GM13977 (cell line): Measurements from ENCODE around the gene RELN.

Source experiments
- DNase-seq: peaks from one replicate; pipeline ENCODE4 v3.0.0; 2012; ENCODE audit warnings: low spot score
- CTCF ChIP-seq: IDR thresholded peaks from 2 replicates; pipeline ENCODE4 v1.5.1; 2012; ENCODE audit warnings: mild to moderate bottlenecking, control low read depth; ENCODE audit not compliant: insufficient read depth; ENCODE audit errors: extremely low read depth, missing control alignments
- in situ Hi-C: fragments of 300-500 bp; cut with MboI; formaldehyde crosslinking; loops from one replicate; pipeline ENCODE4 v1.12.0; 2022; ENCODE audit warnings: low sequenced_read_pairs, low pct_unique_long_range_greater_than_20kb, mixed read lengths, inconsistent platforms; ENCODE audit not compliant: unreplicated experiment

The RELN gene

GRCh38 chr7:103955985-103956384, 33.5 kb downstream of the RELN start:
- DNase-seq = no peak
- in situ Hi-C loops = no loop called here
- no peak for TF ChIP-seq CTCF

- no peak for DNase-seq
- in situ Hi-C loops = no loop called here
- no peak for TF ChIP-seq CTCF
Measured at GRCh38 chr7:103952408-103952807, 37.0 kb downstream of the RELN start.

- in situ Hi-C loops = no loop called here
- TF ChIP-seq CTCF = no peak
- no peak for DNase-seq
Measured at GRCh38 chr7:103951311-103951710, 38.1 kb downstream of the RELN start.

GRCh38 chr7:103949374-103949773, 40.1 kb downstream of the RELN start:
- in situ Hi-C loops = no loop called here
- no peak for TF ChIP-seq CTCF
- no peak for DNase-seq

DNA sequence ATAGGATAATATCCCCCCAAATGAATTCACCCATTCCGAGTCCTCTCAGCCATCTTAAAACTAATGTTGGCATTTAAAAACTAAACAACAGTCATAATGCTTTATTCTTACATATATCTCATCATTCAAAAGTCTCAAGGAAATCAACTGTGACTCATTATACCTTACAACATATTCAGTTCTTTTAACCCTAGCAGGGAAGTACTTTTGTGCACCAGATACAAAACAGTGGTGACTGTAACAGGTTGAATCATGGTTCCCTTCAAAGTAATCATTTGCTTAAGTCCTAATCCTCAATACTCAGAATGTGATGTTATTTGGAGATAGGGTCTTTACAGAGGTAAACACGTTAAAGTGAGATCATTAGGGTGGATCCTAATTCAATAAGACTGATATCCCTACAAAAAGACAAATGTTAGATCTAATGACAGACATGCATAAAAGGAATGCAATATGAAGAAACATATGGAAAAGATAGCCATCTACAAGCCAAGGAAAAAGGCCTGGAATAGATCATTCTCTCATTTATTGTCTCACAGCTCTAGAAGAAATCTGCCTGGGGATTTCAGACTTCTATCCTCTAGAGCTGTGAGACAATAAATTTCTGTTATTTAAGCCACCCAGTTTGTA, 42.3 kb downstream of the RELN start:
- TF ChIP-seq CTCF = no peak
- in situ Hi-C loops = no loop called here
- DNase-seq = no peak

- no peak for TF ChIP-seq CTCF
- no peak for DNase-seq
- in situ Hi-C loops = no loop called here
Measured at GRCh38 chr7:103944230-103944900, 45.1 kb downstream of the RELN start.
